ENCODE measurements around the gene YJEFN3.

- TF ChIP-seq CTCF (IDR thresholded peaks at IDR 0.05) = no peak
- TF ChIP-seq POLR2AphosphoS5 (IDR thresholded peaks at IDR 0.05; ENCODE audit: low read depth, low read length) = no peak
- TF ChIP-seq, protein P1, sequence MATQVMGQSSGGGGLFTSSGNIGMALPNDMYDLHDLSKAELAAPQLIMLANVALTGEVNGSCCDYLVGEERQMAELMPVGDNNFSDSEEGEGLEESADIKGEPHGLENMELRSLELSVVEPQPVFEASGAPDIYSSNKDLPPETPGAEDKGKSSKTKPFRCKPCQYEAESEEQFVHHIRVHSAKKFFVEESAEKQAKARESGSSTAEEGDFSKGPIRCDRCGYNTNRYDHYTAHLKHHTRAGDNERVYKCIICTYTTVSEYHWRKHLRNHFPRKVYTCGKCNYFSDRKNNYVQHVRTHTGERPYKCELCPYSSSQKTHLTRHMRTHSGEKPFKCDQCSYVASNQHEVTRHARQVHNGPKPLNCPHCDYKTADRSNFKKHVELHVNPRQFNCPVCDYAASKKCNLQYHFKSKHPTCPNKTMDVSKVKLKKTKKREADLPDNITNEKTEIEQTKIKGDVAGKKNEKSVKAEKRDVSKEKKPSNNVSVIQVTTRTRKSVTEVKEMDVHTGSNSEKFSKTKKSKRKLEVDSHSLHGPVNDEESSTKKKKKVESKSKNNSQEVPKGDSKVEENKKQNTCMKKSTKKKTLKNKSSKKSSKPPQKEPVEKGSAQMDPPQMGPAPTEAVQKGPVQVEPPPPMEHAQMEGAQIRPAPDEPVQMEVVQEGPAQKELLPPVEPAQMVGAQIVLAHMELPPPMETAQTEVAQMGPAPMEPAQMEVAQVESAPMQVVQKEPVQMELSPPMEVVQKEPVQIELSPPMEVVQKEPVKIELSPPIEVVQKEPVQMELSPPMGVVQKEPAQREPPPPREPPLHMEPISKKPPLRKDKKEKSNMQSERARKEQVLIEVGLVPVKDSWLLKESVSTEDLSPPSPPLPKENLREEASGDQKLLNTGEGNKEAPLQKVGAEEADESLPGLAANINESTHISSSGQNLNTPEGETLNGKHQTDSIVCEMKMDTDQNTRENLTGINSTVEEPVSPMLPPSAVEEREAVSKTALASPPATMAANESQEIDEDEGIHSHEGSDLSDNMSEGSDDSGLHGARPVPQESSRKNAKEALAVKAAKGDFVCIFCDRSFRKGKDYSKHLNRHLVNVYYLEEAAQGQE (IDR thresholded peaks at IDR 0.05; ENCODE audit: insufficient read depth in 1 of 2, low read depth in 2 of 2, low read length in 1 of 2) = no peak
- no peak for TF ChIP-seq TCF7L2 (IDR thresholded peaks at IDR 0.05; ENCODE audit: low read depth, low read length)
Measured at GRCh38 chr19:19493841-19494546, 34.7 kb upstream of the YJEFN3 start.
